ENCODE data around the gene SLC25A17. TPM values are rescaled to one million over a fixed set of nuclear protein-coding genes. Genes with fewer than 3 reads are reported as not detected.
"Not testable (repeated sequence)": the region's sequence is repeated elsewhere in the genome, so short reads cannot be mapped to it uniquely, and the experiment has no call there.

The SLC25A17 gene
- total RNA-seq, 2 experiments from 2014 or later = 36.9 to 38.6 TPM

DNA sequence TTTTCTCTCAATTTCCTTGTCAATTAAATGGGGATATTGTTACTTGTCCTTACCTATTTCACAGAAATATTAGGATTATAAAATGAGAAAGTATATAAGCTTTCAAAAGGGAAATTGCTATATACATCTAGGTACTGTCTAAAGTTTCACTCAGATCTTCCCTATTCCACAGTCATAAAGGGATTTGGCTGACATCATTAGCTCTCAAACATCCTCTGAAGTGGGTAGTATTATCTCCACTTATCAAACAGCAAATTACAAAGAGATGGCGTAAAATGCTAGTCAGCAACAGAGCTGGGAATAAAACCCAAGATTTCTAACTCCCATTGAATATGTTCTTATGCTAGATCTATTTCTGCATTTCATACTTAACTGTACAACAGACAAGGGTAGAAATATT, 50.9 kb downstream of the SLC25A17 start:
- POLR2A ChIA-PET = interaction anchor here (0.6 kb wide), 1 partner anchor 422 kb away, joined by 5 read pairs; no protein-coding TSS in a partner anchor
- CTCF ChIA-PET = interaction anchor here (1.1 kb wide), 1 partner anchor 85 kb away, joined by 4 read pairs; no protein-coding TSS in a partner anchor

DNA sequence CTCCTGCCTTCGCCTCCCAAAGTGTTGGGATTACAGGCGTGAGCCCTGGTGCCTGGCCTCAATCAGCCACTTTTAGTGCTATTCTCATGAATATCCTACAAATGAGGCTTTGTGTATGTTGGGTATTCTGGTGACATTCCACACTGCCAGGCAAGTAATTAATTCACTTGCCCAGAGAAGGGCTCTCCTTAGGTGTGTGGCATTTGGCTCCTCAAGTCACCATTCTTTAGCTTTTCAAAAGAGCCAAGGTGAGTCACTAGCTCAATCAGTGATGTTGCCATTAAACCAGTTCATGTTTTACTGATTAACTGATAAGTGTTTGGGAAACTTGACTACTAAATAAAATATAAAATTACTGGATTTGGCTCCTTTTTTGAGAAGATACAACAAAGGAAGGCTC, 52.2 kb downstream of the SLC25A17 start:
- POLR2A ChIA-PET = no interaction called here

DNA sequence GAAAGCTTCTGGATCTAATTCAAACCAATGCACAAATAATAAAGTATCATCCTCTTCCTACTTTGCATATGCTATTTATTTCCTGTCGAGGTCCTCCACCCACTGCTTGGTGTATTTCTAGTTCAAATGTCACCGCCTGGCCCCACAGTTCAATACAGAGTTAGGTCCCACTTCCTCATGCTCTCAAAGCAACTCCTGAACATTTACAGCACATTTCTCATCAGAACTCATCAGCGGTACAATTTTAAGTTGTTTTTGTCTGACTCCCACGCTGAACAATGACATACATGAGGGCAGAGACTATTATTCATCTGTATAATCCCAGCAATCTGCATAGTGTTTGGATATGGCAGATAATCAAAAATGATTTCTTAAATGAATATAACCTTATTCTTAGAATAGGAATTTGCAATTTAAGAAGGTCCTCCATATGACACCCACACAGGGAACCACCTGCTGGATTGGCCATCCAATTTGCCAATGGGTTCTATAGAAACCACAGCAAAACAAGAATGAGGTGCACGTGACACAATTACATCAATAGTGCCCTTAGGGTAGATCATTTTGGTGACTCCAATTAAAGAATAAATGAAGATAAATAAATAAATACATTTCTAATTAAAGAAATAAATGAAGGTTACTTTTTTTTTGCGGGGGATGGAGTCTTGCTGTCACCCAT, 54.2 kb downstream of the SLC25A17 start:
- CTCF ChIA-PET = interaction anchor here (0.6 kb wide), 2 partner anchors 156 to 699 kb away, joined by 3 read pairs; no protein-coding TSS in a partner anchor
- POLR2A ChIA-PET = no interaction called here

More for the DNA sequence above, 52.2 kb downstream of the SLC25A17 start:
- CTCF ChIA-PET = no interaction called here

DNA sequence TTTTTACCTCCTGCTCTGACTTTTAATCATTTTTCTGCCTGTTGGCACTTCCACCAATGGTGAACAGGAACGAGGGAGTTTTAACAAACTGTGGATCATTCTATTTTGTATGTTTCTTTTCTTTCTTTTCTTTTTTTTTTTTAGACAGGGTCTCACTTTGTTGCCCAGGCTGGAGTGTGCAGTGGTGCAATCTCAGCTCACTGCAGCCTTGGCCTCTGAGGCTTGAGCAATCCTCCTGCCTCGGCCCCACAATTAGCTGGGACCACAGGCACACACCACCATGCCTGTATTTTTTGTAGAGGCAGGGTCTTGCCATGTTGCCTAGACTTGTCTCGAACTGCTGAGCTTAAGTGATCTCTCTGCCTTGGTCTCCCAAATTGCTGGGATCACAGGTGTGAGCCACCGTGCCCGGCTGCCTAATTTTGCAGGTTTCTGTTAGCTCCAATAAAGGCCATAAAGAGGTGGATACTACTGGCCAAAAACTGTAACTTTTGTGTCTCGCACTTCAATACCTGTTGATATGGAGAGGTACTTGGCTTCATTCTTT, 59.8 kb downstream of the SLC25A17 start:
- ChIA-PET POLR2A (no interaction called here), CTCF (interaction anchor here (0.7 to 3.3 kb wide), 6 partner anchors 9 to 190 kb away, joined by 3 to 38 read pairs (median 4); no protein-coding TSS in a partner anchor)

DNA sequence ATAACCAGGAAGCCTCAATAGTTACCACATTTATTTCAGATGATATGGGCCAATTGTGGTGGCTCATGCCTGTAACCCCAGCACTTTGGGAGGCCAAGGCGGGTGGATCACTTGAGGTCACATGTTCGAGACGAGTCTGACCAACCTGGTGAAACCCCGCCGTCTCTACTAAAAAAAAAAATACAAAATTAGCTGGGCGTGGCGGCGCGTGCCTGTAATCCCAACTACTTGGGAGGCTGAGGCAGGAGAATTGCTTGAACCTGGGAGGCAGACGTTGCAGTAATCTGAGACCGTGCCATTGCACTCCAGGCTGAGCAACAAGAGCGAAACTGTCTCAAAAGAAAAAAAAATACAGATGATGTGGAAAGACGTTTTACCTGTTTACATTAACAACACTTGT, 60.3 kb downstream of the SLC25A17 start:
- CTCF ChIA-PET = interaction anchor here (0.7 to 3.3 kb wide), 3 partner anchors 19 to 89 kb away, joined by 3 to 38 read pairs (median 4); no protein-coding TSS in a partner anchor
- POLR2A ChIA-PET = not testable (repeated sequence)

DNA sequence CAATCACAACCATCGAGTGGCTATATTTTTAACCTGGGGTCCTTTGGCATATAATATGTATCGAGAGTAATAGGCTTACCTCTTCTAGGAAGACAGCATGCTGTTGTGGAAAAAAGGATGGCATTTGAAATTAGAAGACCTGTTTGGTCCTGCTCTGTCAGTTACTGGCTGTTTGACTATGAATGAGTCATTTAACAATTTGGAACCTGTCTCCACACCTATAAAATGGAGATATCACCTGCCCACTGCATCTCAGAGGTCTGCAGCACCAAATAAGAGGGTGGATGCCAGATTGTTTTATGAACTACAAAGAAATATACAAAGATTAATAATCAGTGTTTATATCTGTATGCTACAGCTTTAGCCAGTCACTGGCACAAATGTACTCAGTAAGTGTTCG, 60.8 kb downstream of the SLC25A17 start:
- CTCF ChIA-PET = interaction anchor here (0.7 to 3.3 kb wide), 3 partner anchors 74 to 857 kb away, joined by 3 to 38 read pairs (median 3); no protein-coding TSS in a partner anchor
- POLR2A ChIA-PET = no interaction called here

DNA sequence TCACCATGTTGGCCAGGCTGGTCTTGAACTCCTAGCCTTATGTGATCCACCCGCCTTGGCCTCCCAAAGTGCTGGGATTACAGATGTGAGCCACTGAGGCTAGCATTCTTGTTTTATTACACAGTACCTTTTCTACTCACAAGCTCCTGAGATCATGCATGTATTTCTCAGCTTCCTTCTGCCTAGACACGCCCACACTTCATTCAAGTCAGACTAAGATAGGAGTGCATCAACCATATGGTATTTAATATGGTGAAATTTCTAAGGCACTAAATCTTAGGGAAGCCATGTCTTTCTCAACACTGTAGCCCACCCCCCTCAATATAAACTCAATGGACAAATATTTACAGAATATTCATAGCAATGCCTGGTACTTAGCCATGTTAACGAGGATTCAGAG, 62.1 kb downstream of the SLC25A17 start:
- CTCF ChIA-PET = interaction anchor here (1.9 kb wide), 1 partner anchor 74 kb away, joined by 8 read pairs; no protein-coding TSS in a partner anchor
- POLR2A ChIA-PET = no interaction called here

DNA sequence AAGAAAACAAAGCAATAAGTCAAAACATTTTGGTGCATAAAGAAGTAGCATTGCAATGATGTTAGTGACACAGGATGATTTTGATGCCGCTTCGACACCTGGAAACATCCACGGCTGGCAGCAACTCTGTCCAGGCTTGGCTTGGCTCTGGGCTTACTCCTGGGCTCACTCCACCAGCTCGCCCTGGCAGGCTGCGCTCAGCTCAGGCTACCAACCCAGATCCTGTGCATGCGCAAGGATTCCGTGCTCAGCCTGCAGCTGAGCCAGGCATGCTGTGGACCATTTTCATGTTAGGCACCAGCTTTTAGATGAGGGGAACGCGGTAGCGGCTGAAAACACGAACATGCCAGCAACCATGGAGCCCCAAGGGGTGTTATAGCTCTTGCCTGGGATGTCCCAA, 66.0 kb downstream of the SLC25A17 start:
- ChIA-PET POLR2A (interaction anchor here (0.5 kb wide), 1 partner anchor 31 kb away, joined by 5 read pairs; no protein-coding TSS in a partner anchor), CTCF (interaction anchor here (1.0 kb wide), 1 partner anchor 70 kb away, joined by 3 read pairs; no protein-coding TSS in a partner anchor)

DNA sequence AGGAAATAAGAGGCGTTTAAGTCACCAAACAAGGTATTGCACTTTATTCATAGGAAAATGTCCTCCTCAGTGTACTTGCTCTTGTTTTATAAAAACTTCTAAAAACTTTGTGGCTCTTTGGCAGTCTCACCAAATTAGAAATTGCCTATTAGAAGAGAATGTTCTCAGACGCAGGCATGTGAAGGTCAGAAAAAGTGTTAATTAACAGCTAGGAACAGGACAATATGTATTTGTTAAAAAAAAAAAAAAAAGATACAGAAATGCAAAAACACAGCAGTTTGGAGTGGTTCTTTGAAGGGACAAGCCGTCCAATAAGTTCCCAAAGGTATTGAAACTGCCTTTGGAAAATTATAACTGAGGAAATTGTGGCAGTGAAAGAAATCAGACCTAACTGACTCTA, 67.9 kb downstream of the SLC25A17 start:
- ChIA-PET CTCF (interaction anchor here (1.8 kb wide), 1 partner anchor 9 kb away, joined by 5 read pairs; no protein-coding TSS in a partner anchor), POLR2A (no interaction called here)

DNA sequence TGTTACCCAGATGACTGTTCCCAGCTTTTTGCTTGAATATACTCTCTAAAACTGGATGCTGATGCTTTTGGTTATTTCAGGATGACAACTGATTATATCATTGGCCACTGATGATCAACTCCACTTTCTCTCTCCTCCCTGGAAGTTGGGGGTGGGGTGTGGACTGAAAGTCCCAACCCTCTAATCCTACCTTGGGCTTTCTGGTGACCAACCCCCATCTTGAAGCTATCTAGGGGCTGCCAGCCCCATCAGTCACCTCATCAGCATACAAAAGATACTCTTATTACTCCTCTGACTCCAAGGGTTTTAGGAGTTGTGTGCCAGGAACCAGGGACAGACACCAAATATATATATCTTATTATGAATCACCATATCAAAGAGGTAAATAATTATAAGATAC, 69.3 kb downstream of the SLC25A17 start:
- CTCF ChIA-PET = interaction anchor here (1.8 kb wide), 1 partner anchor 10 kb away, joined by 5 read pairs; no protein-coding TSS in a partner anchor
- POLR2A ChIA-PET = no interaction called here

DNA sequence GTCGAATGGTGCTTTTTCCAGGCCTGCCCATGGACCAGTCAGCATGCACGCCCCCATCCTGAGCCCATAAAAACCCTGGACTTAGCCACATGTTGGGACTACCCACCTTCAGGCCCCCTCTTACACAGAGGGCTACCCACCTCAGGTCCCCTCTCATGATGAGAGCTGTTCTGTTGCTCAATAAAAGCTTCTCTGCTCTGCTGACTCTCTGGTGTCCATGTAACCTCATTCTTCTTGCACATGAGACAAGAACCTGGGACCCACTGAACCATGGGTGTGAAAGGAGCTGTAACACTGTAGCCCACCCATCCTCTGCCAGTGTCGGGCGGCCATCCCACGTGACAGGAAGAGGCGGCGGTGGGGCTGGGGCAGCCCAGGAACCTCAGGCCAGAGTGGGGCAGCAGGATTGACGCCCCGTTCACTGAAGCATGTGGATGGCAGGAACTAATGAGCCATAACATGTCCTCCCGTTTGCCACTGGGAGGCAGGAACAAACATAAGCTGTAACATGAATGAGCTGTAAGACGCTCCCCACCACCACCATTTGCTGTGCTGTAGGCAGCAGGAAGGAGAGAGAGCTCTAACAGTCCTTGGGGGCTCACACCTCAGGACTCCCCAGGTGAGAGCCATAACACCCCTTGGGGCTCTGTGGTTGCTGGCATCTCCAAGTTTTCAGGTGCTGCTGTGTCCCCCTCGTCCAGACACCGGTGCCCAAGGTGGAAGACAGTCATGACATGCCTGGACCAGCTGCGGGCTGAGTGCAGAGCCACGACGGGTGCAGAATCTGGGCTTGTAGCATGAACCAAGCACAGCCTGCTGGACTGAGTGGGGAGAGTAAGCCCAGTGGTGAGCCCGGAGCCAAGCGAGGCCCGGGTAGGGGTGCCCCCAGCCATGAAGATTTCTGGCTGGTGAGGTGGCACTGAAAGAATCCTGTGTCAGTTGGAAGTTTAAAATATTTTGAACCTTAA, 70.5 kb downstream of the SLC25A17 start:
- ChIA-PET CTCF (no interaction called here), POLR2A (interaction anchor here (0.6 kb wide), 1 partner anchor 145 kb away, joined by 3 read pairs; no protein-coding TSS in a partner anchor)

DNA sequence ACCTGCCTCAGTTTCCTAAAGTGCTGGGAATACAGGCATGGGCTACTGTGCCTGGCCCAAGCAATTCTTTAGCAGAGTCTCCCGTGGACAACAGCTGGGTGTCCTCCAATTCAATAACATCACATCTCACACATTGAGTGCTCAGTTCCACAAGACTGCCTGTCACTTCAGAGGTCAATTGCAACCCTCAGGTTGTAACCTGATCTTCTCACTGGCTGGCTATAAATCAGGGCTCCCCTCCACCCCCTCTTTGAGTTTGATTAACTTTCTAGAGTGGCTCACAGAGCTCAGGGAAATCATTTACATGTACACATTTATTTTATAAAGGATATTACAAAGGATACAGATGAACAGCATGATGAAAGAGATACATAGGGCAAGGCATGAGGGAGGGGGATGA, 71.8 kb downstream of the SLC25A17 start:
- CTCF ChIA-PET = interaction anchor here (0.7 to 1.3 kb wide), 2 partner anchors 13 to 65 kb away, joined by 3 to 5 read pairs; no protein-coding TSS in a partner anchor
- POLR2A ChIA-PET = no interaction called here

DNA sequence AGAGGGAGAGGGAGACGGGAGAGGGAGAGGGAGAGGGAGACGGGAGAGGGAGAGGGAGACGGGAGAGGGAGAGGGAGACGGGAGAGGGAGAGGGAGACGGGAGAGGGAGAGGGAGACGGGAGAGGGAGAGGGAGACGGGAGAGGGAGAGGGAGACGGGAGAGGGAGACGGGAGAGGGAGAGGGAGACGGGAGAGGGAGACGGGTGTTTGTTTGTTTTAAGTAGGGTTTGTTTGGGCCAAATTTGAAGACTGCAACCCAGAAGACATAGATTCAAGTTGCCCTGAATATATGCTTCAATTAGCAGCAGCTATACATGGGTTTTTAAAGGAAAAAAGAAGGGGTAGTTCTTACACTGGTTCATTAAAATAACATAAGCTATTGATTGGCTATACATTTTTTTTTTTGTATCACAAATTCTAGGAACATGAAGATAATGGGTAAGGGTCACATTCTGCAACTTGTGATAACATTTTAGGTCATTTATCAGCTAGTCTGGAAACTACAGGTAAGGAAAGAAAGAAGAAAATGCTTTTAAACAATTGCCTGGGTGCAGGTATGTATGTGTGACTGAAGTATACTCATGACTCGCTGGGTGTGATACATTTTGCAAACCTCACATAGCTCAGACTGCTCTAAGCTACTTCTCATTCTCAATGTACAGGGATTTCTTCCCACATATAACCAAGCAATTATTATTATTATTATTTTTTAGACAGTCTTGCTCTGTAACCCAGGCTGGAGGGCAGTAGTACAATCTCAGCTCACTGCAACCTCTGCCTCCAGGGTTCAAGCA, 72.5 kb downstream of the SLC25A17 start:
- ChIA-PET POLR2A (no interaction called here), CTCF (interaction anchor here (0.7 to 1.3 kb wide), 2 partner anchors 13 to 64 kb away, joined by 3 to 5 read pairs; no protein-coding TSS in a partner anchor)

DNA sequence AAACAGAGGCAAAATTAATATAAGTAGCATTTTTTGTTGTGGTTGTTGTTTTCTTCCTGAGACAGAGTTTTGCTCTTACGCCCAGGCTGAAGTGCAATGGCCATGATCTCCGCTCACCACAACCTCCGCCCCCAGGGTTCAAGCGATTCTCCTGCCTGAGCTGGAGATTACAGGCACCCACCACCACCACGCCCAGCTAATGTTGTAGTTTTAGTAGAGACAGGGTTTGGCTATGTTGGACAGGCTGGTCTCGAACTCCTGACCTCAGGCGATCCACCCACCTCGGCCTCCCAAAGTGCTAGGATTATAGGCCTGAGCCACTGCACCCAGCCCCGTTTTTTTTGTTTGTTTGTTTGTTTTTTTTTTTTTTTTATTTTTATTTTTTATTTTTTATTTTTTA, 75.4 kb downstream of the SLC25A17 start:
- ChIA-PET POLR2A (no interaction called here), CTCF (no interaction called here)

DNA sequence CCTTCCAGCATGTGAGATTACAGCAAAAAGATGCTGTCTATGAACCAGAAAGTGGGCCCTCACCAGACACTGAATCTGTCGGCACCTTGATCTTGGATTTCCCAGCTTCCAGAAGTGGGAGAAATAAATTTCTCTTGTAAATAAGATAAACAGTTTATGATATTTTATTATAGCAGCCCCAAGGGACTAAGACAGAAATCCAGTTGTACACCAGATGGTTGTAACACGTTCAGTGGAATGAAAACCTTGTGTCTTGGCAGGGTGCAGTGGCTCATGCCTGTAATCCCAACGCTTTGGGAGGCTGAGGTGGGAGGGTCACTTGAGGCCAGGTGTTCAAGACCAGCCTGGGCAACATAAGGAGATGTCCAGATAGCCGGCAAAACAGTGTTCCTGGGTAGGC, 78.0 kb downstream of the SLC25A17 start:
- ChIA-PET CTCF (interaction anchor here (0.6 to 1.5 kb wide), 2 partner anchors 18 to 351 kb away, joined by 3 to 4 read pairs; no protein-coding TSS in a partner anchor), POLR2A (no interaction called here)

DNA sequence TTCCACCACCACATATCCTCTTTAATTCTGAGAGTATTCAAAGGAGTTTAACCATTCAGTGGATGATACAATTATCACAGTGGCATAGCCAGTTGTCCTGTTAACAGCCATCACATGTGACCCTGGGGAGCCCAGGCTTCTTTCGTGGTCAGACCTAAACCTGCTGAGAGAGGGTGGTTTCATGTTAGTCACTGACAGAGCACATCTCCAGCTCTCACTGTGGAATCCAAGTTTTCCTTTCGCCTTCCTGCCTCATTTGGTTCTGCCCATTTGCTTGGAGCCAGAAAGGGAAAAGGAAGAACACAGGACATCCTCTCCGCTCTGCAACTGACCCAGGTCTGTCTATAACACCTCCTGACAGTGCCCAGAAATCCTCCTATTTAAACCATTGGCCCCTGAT, 79.4 kb downstream of the SLC25A17 start:
- POLR2A ChIA-PET = no interaction called here

DNA sequence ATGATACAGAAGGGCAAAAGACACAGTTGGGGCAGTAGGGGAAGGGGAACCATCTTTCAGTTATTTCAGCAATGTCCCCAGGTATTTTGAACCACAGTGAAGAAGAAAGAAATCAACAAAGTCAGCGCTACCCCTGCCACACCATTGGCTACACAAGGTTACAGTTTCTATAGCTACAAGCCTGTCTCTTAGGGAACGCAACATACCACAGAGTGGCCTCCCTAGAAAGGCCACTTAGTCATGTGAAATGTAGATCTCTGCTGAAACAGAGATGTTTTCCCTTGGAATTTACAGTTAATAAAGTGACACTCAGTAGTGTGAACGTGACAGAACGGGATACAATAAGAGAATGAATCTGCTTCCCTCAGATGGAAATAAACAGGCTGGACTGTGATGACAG, 85.2 kb downstream of the SLC25A17 start:
- ChIA-PET CTCF (no interaction called here), POLR2A (no interaction called here)

More for the DNA sequence above, 79.4 kb downstream of the SLC25A17 start:
- CTCF ChIA-PET = interaction anchor here (1.1 to 1.5 kb wide), 2 partner anchors 20 to 498 kb away, joined by 3 to 4 read pairs; no protein-coding TSS in a partner anchor

DNA sequence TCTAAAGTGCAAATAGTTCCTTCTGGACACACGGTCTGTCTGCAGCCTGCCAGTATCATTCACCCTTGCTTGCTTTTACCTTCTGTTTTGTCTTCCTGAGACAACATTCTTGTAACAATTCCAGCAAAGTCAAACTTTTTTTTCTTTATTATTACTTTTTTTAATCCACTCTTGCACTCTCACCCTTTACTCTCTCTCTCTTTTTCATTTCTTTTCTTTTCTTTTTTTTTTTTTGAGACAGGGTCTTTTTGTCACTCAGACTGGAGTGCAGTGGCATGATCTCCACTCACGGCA, 86.2 kb downstream of the SLC25A17 start:
- ChIA-PET POLR2A (no interaction called here), CTCF (no interaction called here)

DNA sequence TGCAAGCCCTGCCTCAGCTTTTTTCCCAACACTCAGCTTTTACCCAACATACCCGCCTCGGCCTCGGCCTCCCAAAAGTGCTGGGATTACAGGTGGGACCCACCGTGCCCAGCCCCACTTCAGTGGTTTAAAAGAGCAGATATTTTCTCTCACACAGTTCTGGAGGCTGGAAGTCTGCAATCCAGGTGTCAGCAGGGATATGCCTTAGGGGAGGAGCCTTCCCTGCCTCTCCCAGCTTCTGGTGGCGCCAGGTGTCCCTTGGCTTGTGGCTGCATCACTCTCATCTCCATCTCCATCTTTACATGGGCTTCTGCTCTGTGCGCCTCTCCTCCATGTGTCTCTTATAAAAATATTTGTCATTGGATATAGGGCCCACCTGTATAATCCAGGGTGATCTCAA, 89.9 kb downstream of the SLC25A17 start:
- CTCF ChIA-PET = interaction anchor here (1.2 to 1.6 kb wide), 2 partner anchors 18 to 46 kb away, joined by 5 read pairs; no protein-coding TSS in a partner anchor
- POLR2A ChIA-PET = no interaction called here
